Common myeloid progenitor, CD34-positive (primary cell): ENCODE measurements around the gene YAP1.

Source experiments
- CTCF ChIA-PET: fragments of 350-600 bp; sonication (Branson Sonifier 250); formaldehyde crosslinking; loops from one replicate; lab custom pipeline; 2021; ENCODE audit warnings: antibody characterized with exemption; lab: Charles Lee
- POLR2A ChIA-PET: fragments of 350-600 bp; sonication (Branson Sonifier 250); formaldehyde crosslinking; loops from one replicate; lab custom pipeline; 2021; ENCODE audit warnings: antibody characterized with exemption; lab: Charles Lee
- DNase-seq, 3 donors: peaks; one replicate each; pipeline versions ENCODE4 v3.0.0 to v3.0.0-alpha.2; 2013
- H3K27ac ChIP-seq, 2 experiments: 1 replicate in 1 of 2; 2 replicates in 1 of 2; pipeline ENCODE4 v1.7.0; 2013; ENCODE audit warnings: inconsistent platforms in 2 of 2, low read length in 2 of 2, mild to moderate bottlenecking in 2 of 2, low read depth in 1 of 2, moderate library complexity in 1 of 2; ENCODE audit not compliant: severe bottlenecking in 2 of 2, insufficient read depth in 1 of 2, poor library complexity in 1 of 2
- H3K27me3 ChIP-seq, 5 experiments: replicated peaks in 2 of 5; 1 replicate in 3 of 5; 2 replicates in 2 of 5; pipeline versions ENCODE4 v1.6.1 to v1.7.0; 2013; ENCODE audit warnings: low read length in 4 of 5, mild to moderate bottlenecking in 2 of 5, moderate library complexity in 2 of 5, inconsistent platforms in 1 of 5; ENCODE audit not compliant: insufficient read depth in 5 of 5, control insufficient read depth in 4 of 5
- H3K36me3 ChIP-seq, 4 experiments: 1 replicate in 2 of 4; 2 replicates in 2 of 4; pipeline versions ENCODE4 v1.6.1 to v1.7.0; 2013; ENCODE audit warnings: low read length in 3 of 4, control low read depth in 1 of 4, mild to moderate bottlenecking in 1 of 4; ENCODE audit not compliant: control insufficient read depth in 4 of 4, insufficient read depth in 4 of 4
- H3K4me1 ChIP-seq, 4 experiments: 1 replicate in 3 of 4; 2 replicates in 1 of 4; pipeline versions ENCODE4 v1.6.1 to v1.7.1; 2013; ENCODE audit warnings: low read length in 3 of 4, mild to moderate bottlenecking in 3 of 4, control low read depth in 1 of 4, inconsistent platforms in 1 of 4, moderate library complexity in 1 of 4; ENCODE audit not compliant: control insufficient read depth in 4 of 4, insufficient read depth in 4 of 4; ENCODE audit errors: control extremely low read depth in 1 of 4
- H3K4me3 ChIP-seq, 7 experiments: 1 replicate in 4 of 7; 2 replicates in 3 of 7; pipeline versions ENCODE4 v1.5.1 to v1.7.0; 2013; ENCODE audit warnings: mild to moderate bottlenecking in 7 of 7, low read length in 6 of 7, moderate library complexity in 6 of 7, inconsistent platforms in 2 of 7, low read depth in 2 of 7, control low read depth in 1 of 7; ENCODE audit not compliant: insufficient read depth in 4 of 7, control insufficient read depth in 1 of 7; ENCODE audit errors: extremely low read depth in 1 of 7
- H3K9me3 ChIP-seq, 5 experiments: 1 replicate in 4 of 5; 2 replicates in 1 of 5; pipeline versions ENCODE4 v1.6.1 to v1.7.1; 2013; ENCODE audit warnings: low read length in 4 of 5, mild to moderate bottlenecking in 2 of 5, inconsistent platforms in 1 of 5, low read depth in 1 of 5, moderate library complexity in 1 of 5; ENCODE audit not compliant: control insufficient read depth in 4 of 5, insufficient read depth in 2 of 5; ENCODE audit errors: control extremely low read depth in 1 of 5
- WGBS: methylation state at CpG from one replicate; pipeline ENCODE4 v1.1.5; 2013; ENCODE audit not compliant: insufficient coverage; 5-methylcytosine and 5-hydroxymethylcytosine counted together

YAP1 gene

DNA sequence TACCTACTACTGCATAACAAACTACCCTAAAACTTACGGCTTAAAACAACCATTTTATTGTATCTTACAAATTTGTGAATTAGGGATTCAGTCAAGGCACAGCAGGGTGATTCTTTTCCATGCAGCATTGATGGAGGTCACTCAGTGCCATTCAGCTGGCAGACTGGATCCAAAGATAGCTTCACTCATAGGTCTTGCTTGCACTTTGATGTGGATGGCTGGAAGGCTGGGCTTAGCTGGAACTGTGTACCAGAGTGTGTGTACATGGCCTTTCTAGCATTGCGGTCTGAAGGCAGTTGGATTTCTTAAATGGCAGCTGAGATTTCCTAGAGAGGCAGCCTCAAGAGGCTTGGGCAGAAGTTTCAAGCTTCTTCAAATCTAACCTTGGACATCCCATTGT, 25.0 kb downstream of the YAP1 start:
- WGBS = 100% methylated on average over 1 of the region's 2 CpGs
- CTCF ChIA-PET = no interaction called here
- no peaks in the 10 kb centered on the region for H3K36me3 ChIP-seq
- no peak overlapping the region for H3K4me3 ChIP-seq
- H3K4me1 ChIP-seq = no peaks in the 10 kb centered on the region
- DNase-seq = no peak
- H3K27ac ChIP-seq = no peak overlapping the region
- H3K27me3 ChIP-seq = peaks cover 4 to 68% (median 28%) of the 10 kb centered on the region in 5 experiments
- H3K9me3 ChIP-seq = peaks cover 0 to 2% (median 0%) of the 10 kb centered on the region in 5 experiments
- POLR2A ChIA-PET = no interaction called here

DNA sequence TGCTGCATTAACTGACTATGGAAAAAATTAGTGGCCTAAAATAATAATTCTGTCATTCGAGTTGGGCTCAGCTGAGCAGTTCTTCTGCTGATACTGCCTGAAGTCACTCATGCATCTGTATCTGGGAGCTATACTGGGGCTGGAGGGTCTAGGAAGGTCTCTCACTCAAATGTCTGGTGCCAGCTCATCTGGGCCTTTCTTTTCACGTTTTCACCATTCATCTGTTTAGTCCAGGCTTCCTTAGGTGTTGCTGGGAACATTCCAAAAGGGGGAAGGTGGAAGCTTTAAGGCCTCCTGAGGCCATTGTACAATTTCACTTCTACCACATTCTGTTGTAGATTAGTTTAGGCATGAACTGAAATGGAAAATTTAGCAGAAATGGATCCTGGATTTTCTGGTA, 28.0 kb downstream of the YAP1 start:
- peaks cover 0 to 3% (median 0%) of the 10 kb centered on the region in 5 experiments for H3K9me3 ChIP-seq
- H3K4me3 ChIP-seq = no peak overlapping the region
- no peaks in the 10 kb centered on the region for H3K36me3 ChIP-seq
- DNase-seq = no peak
- peaks cover 4 to 70% (median 33%) of the 10 kb centered on the region in 5 experiments for H3K27me3 ChIP-seq
- H3K4me1 ChIP-seq = no peaks in the 10 kb centered on the region
- ChIA-PET POLR2A (no interaction called here), CTCF (no interaction called here)
- no peak overlapping the region for H3K27ac ChIP-seq
- WGBS = 100% methylated on average over 2 of the region's 2 CpGs

DNA sequence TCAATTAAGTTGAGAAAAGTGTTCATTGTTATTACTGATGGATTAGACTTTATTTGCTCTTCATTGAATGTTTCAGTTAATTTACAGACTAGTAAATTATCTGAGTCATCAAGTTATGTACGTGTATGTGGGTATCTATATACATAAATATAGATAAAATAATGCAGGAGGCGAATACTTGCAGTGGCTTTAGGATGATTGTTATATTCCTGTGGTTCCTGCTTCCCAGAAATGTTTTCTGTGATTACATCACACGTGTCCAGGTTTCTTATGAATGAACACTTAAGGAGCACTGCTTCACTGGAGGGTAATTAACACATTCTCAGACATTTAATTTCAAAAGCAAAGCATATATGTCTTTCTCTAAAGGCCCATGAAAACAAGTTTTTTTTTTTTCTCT, 28.4 kb downstream of the YAP1 start:
- DNase-seq = no peak
- Histone ChIP-seq H3K4me1 (no peaks in the 10 kb centered on the region), H3K27ac (no peak overlapping the region), H3K27me3 (peaks cover 6 to 70% (median 36%) of the 10 kb centered on the region in 5 experiments), H3K9me3 (peaks cover 0 to 3% (median 0%) of the 10 kb centered on the region in 5 experiments), H3K4me3 (no peak overlapping the region), H3K36me3 (no peaks in the 10 kb centered on the region)
- ChIA-PET CTCF (no interaction called here), POLR2A (no interaction called here)
- no CpG with 5 or more reads among the region's 3 CpGs for WGBS

DNA sequence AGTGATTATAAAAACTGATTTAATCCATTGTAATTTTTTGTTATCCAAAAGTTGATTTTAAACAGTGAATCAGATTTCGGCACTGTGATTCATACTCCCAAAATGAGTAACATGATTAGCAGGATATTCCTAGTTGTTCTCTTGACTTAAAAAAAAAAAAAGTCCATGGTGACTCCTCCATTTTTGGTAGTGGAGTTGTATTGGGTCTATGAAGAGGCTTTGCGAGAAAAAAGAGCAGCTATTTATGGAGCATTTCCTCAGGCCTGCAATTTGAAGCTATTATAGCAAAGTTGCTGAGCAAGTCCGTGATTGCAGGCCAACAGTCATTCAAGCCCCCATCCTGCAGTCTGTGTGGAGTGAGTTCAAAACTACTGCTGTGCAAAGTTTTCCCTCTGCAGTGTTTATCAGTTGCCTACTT, 28.8 kb downstream of the YAP1 start:
- WGBS = 75% methylated on average over 2 of the region's 3 CpGs
- no peak overlapping the region for H3K27ac ChIP-seq
- peaks cover 3 to 70% (median 39%) of the 10 kb centered on the region in 5 experiments for H3K27me3 ChIP-seq
- ChIA-PET CTCF (no interaction called here), POLR2A (no interaction called here)
- peaks cover 0 to 3% (median 0%) of the 10 kb centered on the region in 5 experiments for H3K9me3 ChIP-seq
- H3K4me3 ChIP-seq = no peak overlapping the region
- no peaks in the 10 kb centered on the region for H3K4me1 ChIP-seq
- DNase-seq = no peak
- H3K36me3 ChIP-seq = no peaks in the 10 kb centered on the region

DNA sequence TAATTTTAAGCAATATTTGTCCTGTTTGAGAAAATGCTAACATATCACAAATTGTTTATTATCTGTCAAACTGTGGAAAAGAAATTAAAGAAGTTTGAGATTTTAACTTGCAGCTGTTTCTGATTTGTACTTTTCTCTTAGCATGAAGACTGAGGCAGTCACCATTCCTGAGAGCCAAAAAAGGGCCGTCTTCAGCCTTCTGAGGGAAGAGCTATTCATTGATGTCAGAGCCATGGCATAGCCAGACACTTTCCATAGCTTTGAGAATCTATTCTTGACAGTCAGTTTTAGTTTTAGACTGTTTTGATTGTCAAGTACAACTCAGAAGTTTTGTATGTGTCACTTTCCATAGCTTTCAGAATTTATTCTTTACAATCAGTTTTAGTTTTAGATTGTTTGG, 32.1 kb downstream of the YAP1 start:
- no peak overlapping the region for H3K4me3 ChIP-seq
- H3K4me1 ChIP-seq = no peaks in the 10 kb centered on the region
- DNase-seq = no peak
- CTCF ChIA-PET = no interaction called here
- H3K36me3 ChIP-seq = no peaks in the 10 kb centered on the region
- peaks cover 0 to 3% (median 0%) of the 10 kb centered on the region in 5 experiments for H3K9me3 ChIP-seq
- WGBS = 100% methylated on average over 1 of the region's 1 CpG
- POLR2A ChIA-PET = interaction anchor here (0.6 kb wide), 1 partner anchor 1630 kb away, joined by 3 read pairs; no protein-coding TSS in a partner anchor
- H3K27me3 ChIP-seq = peaks cover 3 to 77% (median 30%) of the 10 kb centered on the region in 5 experiments
- no peak overlapping the region for H3K27ac ChIP-seq

DNA sequence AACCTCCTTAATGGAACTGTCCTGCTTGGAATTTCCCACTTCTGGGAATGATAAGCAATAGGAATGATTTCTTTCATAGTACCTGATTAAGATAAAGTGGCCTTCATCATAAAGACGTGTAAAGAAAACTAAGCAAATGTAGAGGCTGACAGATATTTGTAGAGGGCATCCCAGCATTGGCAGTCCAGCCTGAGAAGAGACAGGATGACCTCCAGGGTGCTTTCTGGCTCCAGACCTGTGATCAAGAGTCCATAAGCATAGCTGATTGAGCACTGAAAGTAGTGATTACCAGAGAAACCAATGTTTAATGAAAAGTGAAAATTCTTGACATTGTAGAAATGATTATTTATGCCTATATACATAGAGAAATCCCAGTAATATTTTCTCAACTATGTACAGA, 33.6 kb downstream of the YAP1 start:
- CTCF ChIA-PET = no interaction called here
- WGBS = no CpG with 5 or more reads among the region's 1 CpG
- POLR2A ChIA-PET = interaction anchor here (0.7 kb wide), 1 partner anchor 20 kb away, joined by 3 read pairs; no protein-coding TSS in a partner anchor
- no peak overlapping the region for H3K27ac ChIP-seq
- no peak overlapping the region for H3K4me3 ChIP-seq
- no peak for DNase-seq
- peaks cover 0 to 2% (median 0%) of the 10 kb centered on the region in 5 experiments for H3K9me3 ChIP-seq
- H3K27me3 ChIP-seq = peaks cover 3 to 74% (median 30%) of the 10 kb centered on the region in 5 experiments
- no peaks in the 10 kb centered on the region for H3K36me3 ChIP-seq
- H3K4me1 ChIP-seq = no peaks in the 10 kb centered on the region

DNA sequence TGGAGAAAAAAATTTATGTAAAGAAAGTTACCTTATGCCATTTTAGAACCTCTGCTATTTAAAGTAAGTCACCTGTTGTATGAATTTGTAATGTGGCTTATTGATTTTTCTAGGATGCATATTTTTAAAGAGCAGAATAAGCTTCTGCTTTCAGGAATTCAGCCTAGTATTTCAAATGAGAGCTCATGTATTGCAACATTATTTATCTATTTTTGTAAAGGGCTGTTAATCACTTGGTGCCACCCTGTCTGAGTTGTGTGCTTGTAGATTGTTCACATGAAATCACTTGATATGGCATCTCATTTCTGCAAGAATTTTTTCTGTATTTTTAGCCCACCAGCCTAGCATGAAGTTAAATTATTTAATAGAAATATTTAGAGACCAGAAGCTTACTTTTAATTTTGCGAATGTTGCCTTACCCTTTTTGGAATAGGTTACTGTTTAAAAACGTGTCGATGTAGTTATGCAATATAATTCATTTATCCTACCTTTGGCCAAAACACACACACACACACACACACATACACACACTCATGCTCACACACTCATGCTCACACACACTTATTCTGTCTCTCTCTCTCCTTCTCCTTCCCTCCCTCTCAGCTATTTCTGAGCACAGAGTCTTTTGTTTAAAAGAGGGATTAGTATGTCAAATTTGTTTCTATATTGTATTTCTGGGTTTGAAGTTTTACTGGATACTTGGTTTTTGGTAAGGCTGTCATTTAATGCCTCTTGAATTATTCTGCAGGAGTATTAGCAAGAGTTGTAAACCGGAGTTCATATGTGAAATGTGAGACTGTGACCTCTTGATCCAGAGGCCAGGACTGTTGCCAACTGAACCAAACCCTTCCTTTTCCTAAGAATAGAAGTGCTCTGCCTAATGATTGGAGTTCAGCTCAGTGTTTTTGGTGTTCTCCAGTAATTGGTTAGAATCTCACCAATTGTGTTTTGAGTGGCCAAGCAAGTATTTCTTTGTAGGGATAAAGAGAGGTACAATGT, 34.4 kb downstream of the YAP1 start:
- 86% methylated on average over 1 of the region's 4 CpGs for WGBS
- no peak for DNase-seq
- Histone ChIP-seq H3K27me3 (peaks cover 3 to 76% (median 24%) of the 10 kb centered on the region in 5 experiments), H3K36me3 (no peaks in the 10 kb centered on the region), H3K9me3 (peaks cover 0 to 2% (median 0%) of the 10 kb centered on the region in 5 experiments), H3K27ac (no peak overlapping the region), H3K4me3 (no peak overlapping the region), H3K4me1 (no peaks in the 10 kb centered on the region)
- CTCF ChIA-PET = no interaction called here
- POLR2A ChIA-PET = interaction anchor here (0.7 kb wide), 2 partner anchors 20 to 25 kb away, joined by 3 read pairs; no protein-coding TSS in a partner anchor
